ENCODE data around the gene PMPCA. TPM values are rescaled to one million over a fixed set of nuclear protein-coding genes. Genes with fewer than 3 reads are reported as not detected.
"Not testable (repeated sequence)": the region's sequence is repeated elsewhere in the genome, so short reads cannot be mapped to it uniquely, and the experiment has no call there.

Gene PMPCA
- total RNA-seq, 4 donors from 2014 or later, result 36.4 to 59.3 (median 39.8) TPM

DNA sequence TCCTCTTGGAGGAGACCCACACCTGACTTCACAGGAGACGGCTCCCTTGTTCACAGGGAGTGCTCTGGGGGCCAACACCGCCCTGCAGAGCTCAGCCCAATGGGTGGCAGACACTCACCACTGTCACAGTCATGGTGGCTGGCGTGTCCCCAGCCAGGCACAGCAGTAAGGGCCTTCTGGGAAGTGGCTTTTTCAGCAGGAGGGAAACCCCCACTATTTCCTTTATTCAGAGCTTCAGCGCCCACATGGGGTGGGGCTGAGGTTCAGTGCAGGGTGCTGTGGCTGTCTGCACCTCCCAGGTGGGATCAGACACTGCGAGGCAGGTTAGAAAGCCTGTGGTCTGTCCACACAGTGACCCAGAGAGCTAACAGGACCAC is 6.9 kb upstream of the PMPCA start:
- WGBS, 2 donors (ENCODE audit: low coverage in 1 of 2), result 100% methylated on average over 1 of the region's 5 CpGs; no CpG with 5 or more reads in 1 of the 2 donors
- no peak for TF ChIP-seq EP300 (IDR thresholded peaks at IDR 0.05)
- TF ChIP-seq POLR2AphosphoS5 (IDR thresholded peaks at IDR 0.05), result no peak
- TF ChIP-seq POLR2A (IDR thresholded peaks at IDR 0.05), result no peak
- TF ChIP-seq, protein P1, sequence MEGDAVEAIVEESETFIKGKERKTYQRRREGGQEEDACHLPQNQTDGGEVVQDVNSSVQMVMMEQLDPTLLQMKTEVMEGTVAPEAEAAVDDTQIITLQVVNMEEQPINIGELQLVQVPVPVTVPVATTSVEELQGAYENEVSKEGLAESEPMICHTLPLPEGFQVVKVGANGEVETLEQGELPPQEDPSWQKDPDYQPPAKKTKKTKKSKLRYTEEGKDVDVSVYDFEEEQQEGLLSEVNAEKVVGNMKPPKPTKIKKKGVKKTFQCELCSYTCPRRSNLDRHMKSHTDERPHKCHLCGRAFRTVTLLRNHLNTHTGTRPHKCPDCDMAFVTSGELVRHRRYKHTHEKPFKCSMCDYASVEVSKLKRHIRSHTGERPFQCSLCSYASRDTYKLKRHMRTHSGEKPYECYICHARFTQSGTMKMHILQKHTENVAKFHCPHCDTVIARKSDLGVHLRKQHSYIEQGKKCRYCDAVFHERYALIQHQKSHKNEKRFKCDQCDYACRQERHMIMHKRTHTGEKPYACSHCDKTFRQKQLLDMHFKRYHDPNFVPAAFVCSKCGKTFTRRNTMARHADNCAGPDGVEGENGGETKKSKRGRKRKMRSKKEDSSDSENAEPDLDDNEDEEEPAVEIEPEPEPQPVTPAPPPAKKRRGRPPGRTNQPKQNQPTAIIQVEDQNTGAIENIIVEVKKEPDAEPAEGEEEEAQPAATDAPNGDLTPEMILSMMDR (IDR thresholded peaks at IDR 0.05), result no peak
- Histone ChIP-seq H3K27ac (no peak overlapping the region), H3K9me3 (no peaks in the 10 kb centered on the region), H3K4me3 (no peak overlapping the region), H3K36me3 (peaks cover 0 to 63% of the 10 kb centered on the region in 2 donors), H3K27me3 (no peaks in the 10 kb centered on the region), H3K4me1 (peaks cover 0 to 23% (median 13%) of the 10 kb centered on the region in 3 donors)
- ATAC-seq, result no peak

DNA sequence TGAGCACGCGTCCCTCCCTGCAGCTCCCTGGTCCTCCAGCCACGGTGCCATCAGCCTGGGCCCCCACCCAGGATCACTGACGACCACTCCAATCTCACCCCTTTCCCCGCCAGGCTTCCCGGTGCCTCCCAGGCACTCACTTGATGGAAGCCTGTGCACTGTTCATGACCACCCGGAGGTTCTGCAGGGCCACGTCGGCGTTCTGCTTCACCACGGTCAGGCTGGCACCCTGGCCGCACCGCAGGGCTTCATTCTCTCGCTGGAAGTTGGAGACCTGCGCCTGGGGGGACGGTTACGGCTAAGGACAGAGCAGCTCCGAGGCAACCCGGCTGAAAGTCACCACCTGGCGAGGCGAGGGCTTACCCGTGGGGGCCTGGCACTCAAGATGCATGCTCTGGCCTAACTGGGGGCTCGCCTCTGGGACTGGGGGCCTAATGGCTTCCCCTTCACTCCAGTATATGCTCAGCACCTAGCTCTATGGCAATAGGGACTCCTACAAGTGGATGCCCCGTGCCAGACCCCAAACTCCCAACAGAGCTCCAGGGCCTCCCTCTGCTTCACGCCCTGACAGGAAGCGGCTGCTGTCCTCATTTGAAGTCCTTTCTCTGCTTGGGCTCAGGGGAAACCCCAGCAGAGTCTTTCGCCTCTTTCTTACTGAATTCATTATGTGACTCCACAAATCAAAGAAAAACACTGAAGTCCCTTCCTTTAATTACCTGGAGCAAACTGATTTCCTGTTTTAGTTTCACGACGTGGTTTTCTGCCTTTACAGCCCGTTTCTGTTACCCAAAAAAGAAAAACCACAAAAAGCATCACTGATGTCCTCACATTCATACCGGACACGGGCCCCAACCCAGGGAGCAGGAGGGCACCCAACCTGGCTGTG is 6.3 kb upstream of the PMPCA start:
- H3K4me3 ChIP-seq, result no peak overlapping the region
- no peak overlapping the region for H3K27ac ChIP-seq
- H3K9me3 ChIP-seq, result no peaks in the 10 kb centered on the region
- peaks cover 0 to 23% (median 9%) of the 10 kb centered on the region in 3 donors for H3K4me1 ChIP-seq
- peaks cover 0 to 63% of the 10 kb centered on the region in 2 donors for H3K36me3 ChIP-seq
- TF ChIP-seq EP300 (IDR thresholded peaks at IDR 0.05) (no peak), POLR2AphosphoS5 (IDR thresholded peaks at IDR 0.05) (no peak)
- ATAC-seq, result no peak
- WGBS, 2 donors (ENCODE audit: low coverage in 1 of 2), result 85 to 89% methylated on average over 5 to 8 of the region's 32 CpGs
- H3K27me3 ChIP-seq, result no peaks in the 10 kb centered on the region

DNA sequence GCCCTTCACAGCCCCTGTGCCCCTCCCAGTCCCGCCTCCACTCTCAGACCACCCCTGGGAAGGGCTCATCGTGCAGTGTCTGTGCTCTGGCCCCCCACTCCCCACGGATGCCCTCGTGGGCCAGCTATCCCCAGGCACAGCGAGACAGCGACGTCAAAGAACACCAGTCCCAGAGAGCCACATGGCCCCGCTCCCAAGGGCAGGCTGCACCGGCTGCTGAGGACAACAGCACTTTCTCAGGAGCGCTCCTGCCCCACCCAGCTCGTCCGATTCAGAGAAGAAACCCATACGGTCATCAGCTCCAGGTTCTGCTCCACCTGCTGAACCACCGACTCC is 5.7 kb upstream of the PMPCA start:
- peaks cover 0 to 63% of the 10 kb centered on the region in 2 donors for H3K36me3 ChIP-seq
- H3K27me3 ChIP-seq, result no peaks in the 10 kb centered on the region
- H3K27ac ChIP-seq, result no peak overlapping the region
- 84 to 86% methylated on average over 6 to 7 of the region's 14 CpGs for WGBS, 2 donors (ENCODE audit: low coverage in 1 of 2)
- H3K4me1 ChIP-seq, result peaks cover 0 to 23% (median 13%) of the 10 kb centered on the region in 3 donors
- H3K4me3 ChIP-seq, result no peak overlapping the region
- no peak for TF ChIP-seq POLR2AphosphoS5 (IDR thresholded peaks at IDR 0.05)
- no peak for TF ChIP-seq EP300 (IDR thresholded peaks at IDR 0.05)
- no peak for TF ChIP-seq POLR2A (IDR thresholded peaks at IDR 0.05)
- TF ChIP-seq, protein P1 (IDR thresholded peaks at IDR 0.05), result no peak
- H3K9me3 ChIP-seq, result no peaks in the 10 kb centered on the region
- ATAC-seq, result no peak

DNA sequence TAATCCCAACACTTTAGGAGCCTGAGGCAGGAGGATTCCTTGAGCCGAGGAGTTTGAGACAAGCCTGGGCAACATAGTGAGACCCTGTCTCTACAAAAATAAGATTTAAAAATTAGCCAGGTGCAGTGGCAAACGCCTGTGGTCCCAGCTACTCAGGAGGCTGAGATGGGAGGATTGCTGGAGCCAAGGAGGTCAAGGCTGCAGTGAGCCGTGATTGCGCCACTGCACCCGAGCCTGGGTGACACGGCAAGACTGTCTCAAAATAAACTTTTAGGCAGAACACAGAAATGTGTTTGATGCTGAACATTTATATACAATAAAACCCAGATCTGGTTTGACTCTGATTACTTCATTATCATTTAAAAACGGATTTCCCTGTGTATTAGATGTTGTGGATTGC is 5.0 kb upstream of the PMPCA start:
- WGBS, 2 donors (ENCODE audit: low coverage in 1 of 2), result 70 to 83% methylated on average over 3 to 6 of the region's 7 CpGs
- Histone ChIP-seq H3K4me3 (no peak overlapping the region), H3K27ac (no peak overlapping the region), H3K27me3 (no peaks in the 10 kb centered on the region), H3K36me3 (peaks cover 0 to 63% of the 10 kb centered on the region in 2 donors), H3K9me3 (no peaks in the 10 kb centered on the region), H3K4me1 (peaks cover 0 to 23% (median 11%) of the 10 kb centered on the region in 3 donors)
- ATAC-seq, result no peak
- TF ChIP-seq, protein P1 (IDR thresholded peaks at IDR 0.05), result no peak
- no peak for TF ChIP-seq POLR2A (IDR thresholded peaks at IDR 0.05)
- no peak for TF ChIP-seq POLR2AphosphoS5 (IDR thresholded peaks at IDR 0.05)
- TF ChIP-seq EP300 (IDR thresholded peaks at IDR 0.05), result no peak

DNA sequence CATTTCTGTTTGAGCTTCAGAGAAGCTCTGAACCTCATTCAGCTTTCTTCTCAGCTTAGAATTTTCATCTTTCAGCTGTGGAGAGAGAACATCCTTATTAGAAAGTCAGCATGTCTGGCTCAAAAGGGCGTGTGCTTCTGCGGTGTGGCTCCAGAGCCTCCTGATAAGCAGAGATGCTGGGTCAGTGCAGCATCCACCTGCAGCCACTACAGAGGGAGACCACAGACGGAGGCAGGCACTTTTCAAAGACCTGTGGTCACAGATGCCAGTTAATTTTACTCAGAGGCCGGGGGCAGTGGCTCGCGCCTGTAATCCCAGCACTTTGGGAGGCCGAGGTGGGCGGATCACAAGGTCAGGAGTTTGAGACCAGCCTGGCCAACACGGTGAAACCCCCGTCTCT is 4.6 kb upstream of the PMPCA start:
- WGBS, 2 donors (ENCODE audit: low coverage in 1 of 2), result 89% methylated on average over 4 of the region's 10 CpGs; no CpG with 5 or more reads in 1 of the 2 donors
- not testable (repeated sequence) for H3K9me3 ChIP-seq, H3K4me3 ChIP-seq, ATAC-seq, H3K27ac ChIP-seq, H3K27me3 ChIP-seq
- peaks cover 0 to 20% (median 9%) of the 10 kb centered on the region in 3 donors for H3K4me1 ChIP-seq
- H3K36me3 ChIP-seq, result peaks cover 0 to 63% of the 10 kb centered on the region in 2 donors

DNA sequence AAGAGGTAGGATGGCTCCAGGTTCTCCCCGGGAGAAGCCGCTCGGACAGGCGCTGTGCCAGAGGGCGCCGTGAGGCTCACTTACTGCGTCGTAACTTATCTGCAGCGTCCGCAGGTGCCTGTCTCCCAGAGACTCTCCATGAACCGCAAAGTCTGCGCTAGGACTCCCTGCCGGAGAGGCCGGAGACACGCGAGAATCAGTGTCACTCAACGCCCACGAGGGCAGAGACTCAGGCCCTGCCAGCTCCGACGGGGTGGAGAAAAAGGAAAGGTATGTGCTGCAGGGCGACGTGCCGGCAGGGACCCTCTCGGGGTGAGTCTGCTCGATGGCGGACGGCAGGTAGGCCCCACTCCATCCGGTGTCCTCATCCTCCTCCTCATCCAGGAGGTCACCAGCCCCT is 3.4 kb upstream of the PMPCA start:
- H3K9me3 ChIP-seq, H3K27ac ChIP-seq, H3K27me3 ChIP-seq, ATAC-seq, H3K4me3 ChIP-seq: not testable (repeated sequence)
- WGBS, 2 donors (ENCODE audit: low coverage in 1 of 2), result 93% methylated on average over 21 of the region's 28 CpGs; no CpG with 5 or more reads in 1 of the 2 donors
- Histone ChIP-seq H3K36me3 (peaks cover 0 to 58% of the 10 kb centered on the region in 2 donors), H3K4me1 (peaks cover 0 to 31% (median 12%) of the 10 kb centered on the region in 3 donors)

All from gastroesophageal sphincter (tissue), 4 donors.